Coronary artery (tissue), 2 donors: ENCODE results near the gene ARFGAP2.

Experiments
- DNase-seq: peaks from one replicate; pipeline ENCODE4 v3.0.0-alpha.2; 2017; ENCODE audit warnings: low spot score
- H3K27ac ChIP-seq, 2 donors: fragments of 200-600 bp; sonication (generic); one replicate each; pipeline ENCODE4 v1.5.1; 2016 to 2019
- H3K4me3 ChIP-seq: fragments of 200-600 bp; sonication (generic); 2 replicates; pipeline ENCODE4 v1.5.1; 2016; ENCODE audit warnings: mild to moderate bottlenecking, moderate library complexity
- TF ChIP-seq, protein P1 (sequence below): fragments of 200-600 bp; sonication (generic); IDR thresholded peaks from one replicate; pipeline ENCODE4 v1.5.1; 2019; ENCODE audit warnings: antibody characterized with exemption

The ARFGAP2 gene

DNA sequence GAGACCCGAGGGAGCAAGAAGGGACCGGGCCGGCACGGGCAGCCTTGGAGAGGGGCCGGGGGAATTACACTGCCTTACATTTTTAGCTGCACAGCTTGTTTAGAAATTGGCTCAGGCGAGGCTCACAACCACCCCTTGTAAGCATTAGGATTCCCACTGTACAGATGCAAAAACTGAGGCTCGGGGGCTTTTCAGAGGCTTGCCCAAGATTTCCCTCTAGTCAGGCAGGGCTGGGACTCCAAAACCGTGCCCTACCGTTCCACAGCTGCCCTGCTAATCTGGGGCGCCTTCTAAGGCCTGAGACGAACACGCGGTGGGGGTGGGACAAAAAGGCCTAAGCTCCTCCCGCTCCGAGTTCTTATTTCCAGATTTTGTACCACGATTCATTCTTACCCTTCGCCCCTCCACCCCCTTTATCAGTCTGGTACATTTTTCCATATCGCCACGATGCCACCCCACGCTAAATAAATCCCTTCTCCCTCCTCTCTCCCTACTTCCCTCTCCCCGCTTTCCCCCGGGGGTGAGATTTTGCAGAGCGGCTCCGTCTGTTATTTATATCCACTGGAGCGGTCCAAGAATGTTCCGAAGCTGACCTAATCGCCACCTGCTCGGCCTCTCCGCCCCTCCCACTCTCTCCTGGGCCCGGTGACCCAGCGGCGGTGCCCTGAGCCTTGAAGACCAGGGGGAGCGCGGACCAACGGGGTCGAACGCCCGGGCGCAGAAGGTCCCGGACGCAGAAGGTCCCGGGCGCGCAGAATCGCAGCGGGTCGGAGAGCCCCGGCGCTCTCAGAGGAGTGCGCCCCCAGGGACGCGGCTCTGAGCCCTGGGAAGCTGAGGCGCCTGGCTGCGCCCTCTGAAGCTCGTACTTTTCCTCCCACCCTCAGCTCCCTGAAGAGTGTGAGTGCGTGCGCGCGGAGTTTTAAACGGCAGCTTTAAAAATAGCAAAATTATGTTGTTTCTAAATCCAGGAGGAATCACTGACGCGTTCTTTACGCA is 10.3 kb upstream of the ARFGAP2 start:
- TF ChIP-seq, protein P1, sequence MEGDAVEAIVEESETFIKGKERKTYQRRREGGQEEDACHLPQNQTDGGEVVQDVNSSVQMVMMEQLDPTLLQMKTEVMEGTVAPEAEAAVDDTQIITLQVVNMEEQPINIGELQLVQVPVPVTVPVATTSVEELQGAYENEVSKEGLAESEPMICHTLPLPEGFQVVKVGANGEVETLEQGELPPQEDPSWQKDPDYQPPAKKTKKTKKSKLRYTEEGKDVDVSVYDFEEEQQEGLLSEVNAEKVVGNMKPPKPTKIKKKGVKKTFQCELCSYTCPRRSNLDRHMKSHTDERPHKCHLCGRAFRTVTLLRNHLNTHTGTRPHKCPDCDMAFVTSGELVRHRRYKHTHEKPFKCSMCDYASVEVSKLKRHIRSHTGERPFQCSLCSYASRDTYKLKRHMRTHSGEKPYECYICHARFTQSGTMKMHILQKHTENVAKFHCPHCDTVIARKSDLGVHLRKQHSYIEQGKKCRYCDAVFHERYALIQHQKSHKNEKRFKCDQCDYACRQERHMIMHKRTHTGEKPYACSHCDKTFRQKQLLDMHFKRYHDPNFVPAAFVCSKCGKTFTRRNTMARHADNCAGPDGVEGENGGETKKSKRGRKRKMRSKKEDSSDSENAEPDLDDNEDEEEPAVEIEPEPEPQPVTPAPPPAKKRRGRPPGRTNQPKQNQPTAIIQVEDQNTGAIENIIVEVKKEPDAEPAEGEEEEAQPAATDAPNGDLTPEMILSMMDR, result no peak
- peak overlapping the region; percentile 92 to 97 for H3K27ac ChIP-seq
- H3K4me3 ChIP-seq, result peak overlapping the region; percentile 93
- peak; percentile 89 for DNase-seq

DNA sequence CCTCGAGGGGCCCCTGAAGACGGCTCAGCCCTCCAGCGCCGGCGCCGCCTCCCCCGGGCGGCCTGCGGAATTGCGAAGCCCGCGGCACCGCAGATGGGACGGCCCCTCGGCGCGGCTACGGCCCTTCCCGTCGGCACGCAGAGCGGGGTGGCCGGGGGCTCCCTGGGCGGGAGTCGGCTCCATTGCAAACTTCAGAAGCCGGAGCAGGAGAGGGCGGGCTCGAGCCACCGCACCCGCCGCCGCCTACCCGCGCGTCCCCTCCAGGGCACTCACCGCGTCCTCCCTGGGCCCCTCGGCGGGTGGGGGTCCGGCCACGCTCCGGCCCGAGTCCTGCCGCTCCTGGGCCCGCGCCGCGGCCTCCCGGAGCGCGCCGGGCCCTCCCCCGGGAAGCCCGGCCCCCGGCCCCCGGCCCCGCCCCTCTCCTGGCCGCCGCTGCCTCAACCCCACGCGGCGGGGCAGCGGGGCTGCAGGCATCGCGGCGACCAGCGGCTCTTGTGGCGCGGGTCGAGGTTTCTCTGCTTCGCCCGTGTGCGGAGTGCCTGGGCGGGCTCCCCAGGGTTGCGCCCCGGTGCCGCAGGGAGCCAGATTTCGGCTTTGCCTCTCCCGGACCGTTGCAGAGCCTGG is 9.5 kb upstream of the ARFGAP2 start, which contains the start of gene PACSIN3:
Gene PACSIN3, minus strand, starts transcription at position 359 of the 624 bp plus-strand sequence. CDS start 3,707 bp downstream, outside the sequence.
- TF ChIP-seq, protein P1, result no peak
- DNase-seq, result no peak
- Histone ChIP-seq H3K27ac (peak within 1 kb of the TSS; percentile 92 to 97), H3K4me3 (peak within 1 kb of the TSS; percentile 93)

DNA sequence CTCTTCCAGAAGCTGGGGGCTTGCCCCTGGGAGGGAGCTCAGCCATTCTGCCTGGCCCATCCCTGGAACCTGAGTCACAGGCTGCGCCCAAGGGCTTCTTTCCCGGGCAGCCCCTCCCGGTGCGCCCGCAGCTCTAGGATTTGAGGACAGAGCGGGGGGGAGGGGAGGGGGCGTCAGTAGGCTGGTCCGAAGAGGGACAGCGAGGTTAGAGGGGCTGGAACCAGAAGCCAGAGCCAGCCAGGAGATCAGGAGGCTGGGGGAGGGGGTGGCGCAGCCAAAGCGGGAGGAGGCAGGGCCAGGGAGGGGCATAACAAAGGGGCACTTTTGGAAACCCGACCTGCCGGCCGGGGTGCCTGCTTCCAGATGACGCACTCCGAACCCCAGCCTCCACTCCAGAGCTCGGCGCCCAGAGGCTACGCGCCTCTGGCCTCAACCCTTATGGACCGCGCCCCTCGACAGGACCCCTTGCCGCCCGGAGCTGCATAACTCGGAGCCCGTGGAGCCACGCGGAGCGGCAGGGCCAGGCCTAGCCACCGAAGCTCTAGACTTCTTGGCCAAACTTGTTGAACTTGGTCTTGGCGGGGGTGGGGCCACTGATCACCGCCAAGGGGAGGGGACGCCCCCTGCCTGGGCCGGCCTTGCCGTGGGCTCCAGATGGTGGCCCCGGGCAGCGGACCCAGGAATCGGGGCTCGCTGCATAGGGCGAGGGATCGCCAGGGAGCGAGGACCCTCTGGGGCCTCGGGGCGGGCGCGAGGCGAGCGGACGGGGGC is 8.8 kb upstream of the ARFGAP2 start:
- TF ChIP-seq, protein P1, result no peak
- Histone ChIP-seq H3K4me3 (peak overlapping the region; percentile 93), H3K27ac (peak overlapping the region; percentile 92 to 97)
- DNase-seq, result peak; percentile 83

DNA sequence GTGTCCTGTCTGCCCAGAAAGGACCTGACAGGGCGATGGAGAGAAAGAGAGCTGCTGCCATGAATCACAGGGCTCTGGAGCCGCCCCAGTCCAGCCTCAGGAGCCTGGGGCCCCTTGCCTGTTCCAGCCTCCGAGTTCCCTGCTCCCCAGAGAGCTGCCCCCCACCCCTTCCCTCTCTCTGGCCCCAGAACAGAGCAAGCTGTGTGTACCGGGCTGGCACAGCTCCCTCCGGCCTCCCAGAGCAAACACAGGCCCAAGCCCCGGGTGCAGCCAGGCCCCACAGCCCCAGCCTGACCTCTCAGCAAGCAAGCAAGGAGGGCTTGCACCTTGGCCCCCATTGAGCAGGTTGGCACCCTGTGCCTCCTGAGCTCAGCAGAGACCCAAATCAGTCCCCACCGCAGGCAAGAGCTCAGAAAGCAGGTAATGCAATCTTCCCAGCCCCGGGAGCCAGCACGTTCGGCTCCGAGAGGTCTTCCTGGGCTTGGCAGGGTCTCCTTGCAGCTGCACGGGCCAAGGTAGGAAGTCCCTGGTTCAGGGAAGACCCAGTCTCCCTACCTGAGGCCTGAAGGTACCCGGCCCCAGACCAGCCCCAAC is 8.1 kb upstream of the ARFGAP2 start:
- H3K27ac ChIP-seq, result peak overlapping the region; percentile 92 to 97

DNA sequence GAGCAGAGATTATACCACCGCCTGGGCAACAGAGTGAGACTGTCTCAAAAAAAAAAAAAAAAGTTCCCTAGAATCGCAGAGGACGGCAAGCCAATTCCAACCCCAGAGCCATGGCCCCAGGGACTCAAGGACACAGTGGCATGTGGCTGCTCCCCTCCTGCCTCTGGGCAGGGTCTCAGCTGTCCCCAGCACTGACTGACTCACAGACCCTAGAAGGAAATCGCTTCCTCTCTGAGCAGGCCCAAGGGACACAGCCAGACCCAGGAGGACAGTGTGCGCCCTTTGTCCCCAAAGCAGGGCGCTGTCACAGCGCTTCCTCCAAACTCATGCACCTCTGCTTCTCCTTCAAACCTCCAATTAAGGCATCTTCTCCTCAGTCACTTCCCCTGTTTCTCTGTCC is 7.3 kb upstream of the ARFGAP2 start:
- TF ChIP-seq, protein P1, result no peak
- no peak for DNase-seq
- Histone ChIP-seq H3K27ac (peak overlapping the region; percentile 13 to 97), H3K4me3 (peak overlapping the region; percentile 93)

More for the DNA sequence above, 8.1 kb upstream of the ARFGAP2 start:
- no peak for DNase-seq
- peak overlapping the region; percentile 93 for H3K4me3 ChIP-seq
- TF ChIP-seq, protein P1, result no peak
